ENCODE results near the gene SHKBP1.
"Not testable (repeated sequence)": the region's sequence is repeated elsewhere in the genome, so short reads cannot be mapped to it uniquely, and the experiment has no call there.

SHKBP1 gene

GRCh38 chr19:40617961-40618360 is 41.3 kb downstream of the SHKBP1 start:
- no peak for DNase-seq

GRCh38 chr19:40619333-40620160 is 42.9 kb downstream of the SHKBP1 start:
- no peak for DNase-seq

GRCh38 chr19:40620161-40620485 is 43.5 kb downstream of the SHKBP1 start:
- no peak for DNase-seq

GRCh38 chr19:40621283-40621682 is 44.6 kb downstream of the SHKBP1 start:
- no peak for DNase-seq

- DNase-seq, result no peak
Observed at GRCh38 chr19:40621966-40622772, 45.5 kb downstream of the SHKBP1 start.

- no peak for DNase-seq
Observed at GRCh38 chr19:40622773-40623075, 46.1 kb downstream of the SHKBP1 start.

- no peak for DNase-seq
Observed at GRCh38 chr19:40623403-40624251, 47.0 kb downstream of the SHKBP1 start.

- DNase-seq, result not testable (repeated sequence)
Observed at GRCh38 chr19:40624369-40625153, 47.9 kb downstream of the SHKBP1 start.

- DNase-seq, result no peak
Observed at GRCh38 chr19:40625406-40626120, 48.9 kb downstream of the SHKBP1 start.

GRCh38 chr19:40626918-40627317 is 50.2 kb downstream of the SHKBP1 start:
- DNase-seq, result no peak

- DNase-seq, result no peak
Observed at GRCh38 chr19:40627486-40628279, 51.0 kb downstream of the SHKBP1 start.

- DNase-seq, result no peak
Observed at GRCh38 chr19:40629346-40629745, 52.7 kb downstream of the SHKBP1 start.

- DNase-seq, result no peak
Observed at GRCh38 chr19:40630571-40631160, 54.0 kb downstream of the SHKBP1 start.

GRCh38 chr19:40632311-40633036 is 55.8 kb downstream of the SHKBP1 start:
- no peak for DNase-seq

GRCh38 chr19:40633207-40633606 is 56.5 kb downstream of the SHKBP1 start:
- no peak for DNase-seq

- no peak for DNase-seq
Observed at GRCh38 chr19:40638327-40638726, 61.7 kb downstream of the SHKBP1 start.

GRCh38 chr19:40639638-40639982 is 62.9 kb downstream of the SHKBP1 start:
- DNase-seq, result no peak

- DNase-seq, result no peak
Observed at GRCh38 chr19:40640744-40641143, 64.1 kb downstream of the SHKBP1 start.

Data from C1 segment of cervical spinal cord (tissue), 14 donors.